ENCODE data around the gene PARP15.
"Not testable (repeated sequence)": the region's sequence is repeated elsewhere in the genome, so short reads cannot be mapped to it uniquely, and the experiment has no call there.

PARP15 gene

GRCh38 chr3:122674339-122674738 lies 96.9 kb downstream of the PARP15 start:
- DNase-seq = no peak

- DNase-seq = no peak
These were observed 99.3 kb downstream of the PARP15 start for GRCh38 chr3:122676759-122677158.

- no peak for DNase-seq
These were observed 99.8 kb downstream of the PARP15 start for GRCh38 chr3:122677216-122677615.

- DNase-seq = no peak
These were observed 101.1 kb downstream of the PARP15 start for GRCh38 chr3:122678506-122678905.

- DNase-seq = peak; percentile 85
These were observed 101.8 kb downstream of the PARP15 start for GRCh38 chr3:122679085-122679881.

GRCh38 chr3:122679882-122680474 lies 102.5 kb downstream of the PARP15 start:
- DNase-seq = peak; percentile 65

GRCh38 chr3:122680475-122681283 lies 103.2 kb downstream of the PARP15 start, which contains the start of gene PARP14:
Gene PARP14, plus strand, starts transcription at chr3:122680839. Its CDS starts 45 bp downstream, at chr3:122680884.
- DNase-seq = peak; percentile 81

- DNase-seq = no peak
These were observed 104.0 kb downstream of the PARP15 start for GRCh38 chr3:122681284-122681973.

- no peak for DNase-seq
These were observed 104.5 kb downstream of the PARP15 start for GRCh38 chr3:122681974-122682409.

- not testable (repeated sequence) for DNase-seq
These were observed 105.4 kb downstream of the PARP15 start for GRCh38 chr3:122682778-122683411.

- DNase-seq = no peak
These were observed 109.8 kb downstream of the PARP15 start for GRCh38 chr3:122687298-122687697.
